T1000 (cell line): ENCODE results near the gene KDM7A.
"Not testable (repeated sequence)": the region's sequence is repeated elsewhere in the genome, so short reads cannot be mapped to it uniquely, and the experiment has no call there.

ENCODE experiments used
- DNase-seq: peaks from one replicate; lab custom pipeline; 2025; ENCODE audit warnings: mixed read lengths; lab: John Stamatoyannopoulos, UW

The KDM7A gene

DNA sequence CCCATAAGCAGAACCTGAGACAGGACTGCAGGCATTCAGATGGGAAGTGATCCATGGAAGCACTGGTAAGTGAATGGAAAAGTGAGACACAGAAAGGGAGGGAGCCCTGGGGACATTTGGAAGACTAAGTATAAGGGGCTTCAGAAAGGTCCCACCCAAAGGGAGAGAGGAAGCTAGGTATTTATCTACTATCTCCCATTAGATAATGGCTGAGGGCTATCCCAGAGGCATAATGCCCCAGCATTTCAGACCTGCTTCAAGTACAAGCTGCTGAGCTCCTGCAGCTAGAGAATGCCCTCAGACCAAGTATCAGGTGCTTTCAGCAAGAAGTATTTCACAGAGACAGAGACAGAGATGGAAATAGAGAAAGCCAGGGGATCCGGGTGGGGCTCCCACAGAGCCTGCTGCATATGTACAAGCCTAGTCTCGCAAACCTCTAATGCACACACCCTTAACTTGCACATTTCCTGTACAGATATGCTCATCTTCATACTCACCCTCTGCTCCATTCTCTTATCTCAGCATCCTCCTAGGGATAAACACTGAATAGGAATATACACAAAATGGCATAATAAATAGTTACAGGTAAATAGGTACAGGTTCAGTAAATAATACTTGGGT is 20.2 kb downstream of the KDM7A start:
- no peak for DNase-seq

DNA sequence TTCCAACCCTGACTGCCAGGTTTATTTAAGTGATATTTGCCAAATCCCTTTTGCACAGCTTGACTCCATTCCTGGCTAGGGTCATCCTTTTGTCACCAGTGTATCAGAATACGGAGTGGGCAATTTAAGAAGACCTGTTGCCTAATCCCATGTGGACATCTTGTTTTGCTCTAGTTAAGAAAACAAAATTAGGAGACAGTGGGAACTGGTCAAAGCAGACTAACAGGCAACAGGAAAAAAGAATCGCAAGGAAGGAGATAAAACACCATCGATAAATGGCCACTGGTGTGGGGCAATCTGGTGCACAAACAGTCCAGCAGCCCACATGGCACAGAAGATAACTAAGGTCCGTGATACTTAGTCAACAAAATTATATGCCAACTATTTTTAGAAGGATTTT is 21.4 kb downstream of the KDM7A start:
- no peak for DNase-seq

DNA sequence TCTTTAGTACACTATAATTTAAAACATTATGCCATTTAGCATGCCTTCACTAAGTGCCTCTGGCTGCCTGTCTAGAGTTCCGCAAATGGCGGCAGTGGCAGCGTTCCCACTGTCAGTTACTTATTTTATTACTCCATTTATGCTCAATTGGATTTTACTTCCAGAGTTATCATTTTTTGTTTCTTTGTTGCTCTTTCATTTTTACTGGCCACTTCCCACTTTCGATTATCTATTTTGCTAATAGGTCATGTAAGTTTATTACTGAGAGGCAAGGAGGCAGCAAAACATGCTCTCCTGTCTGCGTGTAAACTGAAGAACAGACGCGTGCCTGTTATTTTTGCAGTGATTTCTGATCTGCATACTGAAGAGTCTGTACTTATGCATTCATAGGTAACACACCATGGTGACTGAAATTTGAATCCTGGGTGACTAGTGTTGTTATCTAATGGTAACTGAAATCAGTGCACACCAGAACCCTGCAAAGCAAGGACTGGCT is 23.1 kb downstream of the KDM7A start:
- no peak for DNase-seq

DNA sequence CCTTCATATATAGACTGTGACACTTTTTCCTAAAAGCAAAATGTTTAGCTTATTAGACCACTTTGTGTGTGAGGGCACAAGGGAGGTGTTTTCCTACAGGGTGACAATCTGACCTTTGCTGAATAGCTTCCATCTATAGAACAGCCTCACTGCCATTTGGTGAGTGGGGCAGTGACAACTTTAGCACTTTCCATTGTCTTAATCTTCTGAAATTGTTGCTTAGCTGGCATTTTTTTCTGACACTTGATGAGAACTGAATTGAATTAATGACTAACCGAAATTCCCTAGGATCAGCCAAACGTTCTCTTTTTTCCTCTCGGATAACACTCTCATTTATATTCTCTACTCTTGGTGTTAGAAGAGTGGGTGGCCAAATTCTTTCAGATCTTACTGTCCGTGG is 30.2 kb downstream of the KDM7A start:
- DNase-seq, result no peak

DNA sequence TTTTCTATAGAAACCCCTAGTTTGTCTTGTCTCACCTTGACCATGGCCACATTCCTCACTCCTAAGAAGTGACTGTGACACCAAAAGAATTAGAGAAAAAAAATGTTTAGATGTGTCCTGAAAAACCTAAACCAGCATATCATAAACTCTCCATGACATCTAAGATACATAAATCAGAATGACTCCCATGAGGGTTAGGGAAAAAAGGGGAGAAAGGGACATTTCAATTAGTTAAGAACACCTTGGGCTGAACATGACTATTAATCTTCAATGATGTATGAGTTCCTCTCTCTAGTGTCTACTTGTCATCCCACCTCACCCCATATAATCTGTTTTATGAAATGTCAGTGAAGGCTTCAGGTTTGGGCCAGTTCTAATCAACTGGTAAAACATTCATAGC is 31.1 kb downstream of the KDM7A start:
- no peak for DNase-seq

DNA sequence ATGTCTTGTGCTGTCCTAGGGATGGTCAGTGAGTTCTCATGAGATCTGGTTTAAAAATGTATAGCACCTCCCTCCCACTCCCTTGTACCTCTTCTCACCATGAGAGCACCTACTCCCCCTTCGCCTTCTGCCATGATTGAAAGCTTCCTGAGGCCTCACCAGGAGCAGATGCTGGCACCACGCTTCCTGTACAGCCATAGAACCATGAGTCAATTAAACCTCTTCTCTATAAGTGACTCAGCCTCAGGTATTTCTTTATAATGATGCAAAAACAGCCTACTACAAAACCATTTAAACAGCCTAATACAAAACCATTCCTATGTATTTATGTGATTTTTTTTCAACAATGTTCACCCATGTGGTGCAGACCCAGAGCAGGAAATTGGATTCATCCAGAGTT is 32.0 kb downstream of the KDM7A start:
- DNase-seq, result no peak

DNA sequence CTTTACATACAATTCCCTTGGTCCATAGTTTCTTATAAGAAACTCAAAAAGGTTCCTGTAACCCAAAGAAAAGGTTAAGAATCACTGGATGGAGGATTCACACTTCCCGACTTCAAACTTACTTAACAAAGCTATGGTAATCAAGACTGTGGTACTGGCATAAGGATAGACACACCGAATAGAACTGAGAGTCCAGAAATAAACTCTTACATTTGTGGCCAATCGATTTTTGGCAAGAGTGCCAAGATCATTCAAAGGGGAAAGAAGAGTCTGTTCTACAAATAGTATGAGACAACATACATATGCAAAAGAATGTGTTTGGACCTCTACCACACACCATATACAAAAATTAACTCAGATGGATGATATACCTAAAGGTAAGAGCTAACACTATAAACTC is 32.8 kb downstream of the KDM7A start:
- no peak for DNase-seq

DNA sequence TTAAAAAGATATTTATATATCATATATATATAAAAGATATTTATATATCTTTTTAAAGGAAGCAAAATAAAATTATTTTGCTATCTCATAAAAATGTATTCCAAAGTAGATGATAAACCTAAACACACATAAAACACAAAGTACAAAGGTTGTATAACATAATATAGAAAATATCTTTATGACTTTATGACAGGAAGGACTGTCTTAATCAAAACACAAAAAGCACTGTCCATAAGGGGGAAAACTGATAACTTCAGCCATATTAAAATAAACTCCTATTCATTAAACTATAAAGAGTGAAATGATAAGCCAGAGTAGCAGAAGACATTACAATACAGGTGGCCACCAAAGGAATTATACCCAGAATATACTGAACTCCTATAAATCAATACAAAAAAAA is 34.8 kb downstream of the KDM7A start:
- no peak for DNase-seq

DNA sequence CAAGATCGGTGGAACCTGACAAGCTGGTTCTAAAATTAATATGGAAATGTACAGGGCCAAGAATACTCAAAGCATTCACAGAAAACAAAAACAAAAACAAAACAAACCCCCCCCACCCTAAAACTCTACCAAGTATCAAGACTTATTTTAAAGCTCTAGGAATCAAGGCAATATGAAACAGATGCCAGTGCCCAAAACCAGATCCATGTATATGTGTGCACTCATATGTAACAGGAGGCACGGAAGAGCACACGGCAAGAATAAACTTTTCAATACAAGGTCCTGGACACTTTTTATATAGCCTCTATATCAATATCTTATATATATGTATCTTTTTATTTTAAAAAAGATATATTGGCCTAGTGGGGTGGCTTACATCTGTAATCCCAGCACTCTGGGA is 35.5 kb downstream of the KDM7A start:
- DNase-seq, result no peak

DNA sequence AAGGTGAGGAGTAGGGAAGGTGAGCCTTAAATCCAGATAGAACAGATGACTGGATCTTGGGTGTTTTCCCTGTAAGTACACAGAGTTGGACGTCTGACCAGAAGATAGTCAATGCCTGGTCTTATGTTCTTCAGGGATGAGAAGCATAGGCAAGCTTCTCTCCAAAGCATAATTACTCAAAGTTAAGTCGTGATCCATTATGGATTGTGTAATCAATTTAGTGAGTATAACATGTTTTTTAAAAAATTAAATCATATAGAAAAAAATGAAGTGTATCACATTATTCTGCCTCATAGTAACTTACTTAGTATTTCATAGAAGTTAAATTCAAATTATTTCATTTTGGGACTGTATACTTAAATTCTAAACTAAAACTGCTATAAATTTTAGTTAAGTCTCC is 39.7 kb downstream of the KDM7A start:
- no peak for DNase-seq

DNA sequence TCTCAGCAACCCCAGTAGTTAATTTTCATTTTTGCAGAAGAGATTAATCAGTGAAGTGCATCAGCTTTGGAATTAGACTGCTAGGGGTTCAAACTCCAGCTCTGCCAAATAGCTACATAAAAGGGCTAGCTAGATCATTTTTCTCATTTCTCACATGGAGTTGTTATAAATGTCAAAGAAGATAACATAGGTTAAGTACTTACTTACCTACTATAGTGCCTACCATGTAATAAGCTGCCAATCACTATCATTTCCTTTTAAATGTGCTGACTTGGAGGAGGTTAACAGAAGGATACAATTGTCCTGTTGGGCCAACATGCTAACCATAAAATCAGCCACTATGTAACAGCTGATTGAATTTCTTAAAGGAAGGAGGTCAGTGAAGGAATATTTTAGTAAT is 40.7 kb downstream of the KDM7A start:
- DNase-seq, result no peak

DNA sequence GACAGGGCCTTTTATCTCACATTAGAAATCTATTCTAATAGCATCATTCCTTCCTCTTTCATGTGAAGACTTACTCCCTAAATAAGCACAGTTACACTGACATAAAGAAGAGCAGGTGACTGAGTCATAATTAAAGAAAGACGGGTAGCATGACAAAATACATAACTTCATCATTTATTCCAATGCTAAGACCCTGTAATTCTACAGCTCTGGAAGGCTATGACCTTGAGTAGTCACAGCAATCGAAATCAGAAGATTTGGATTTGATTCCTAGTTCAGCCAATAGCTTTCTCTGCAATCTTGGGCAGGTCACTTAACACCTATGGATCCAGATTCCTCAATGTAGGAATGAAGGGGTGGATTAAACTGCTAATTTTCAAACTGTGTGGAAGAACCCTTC is 42.7 kb downstream of the KDM7A start:
- DNase-seq, result no peak

DNA sequence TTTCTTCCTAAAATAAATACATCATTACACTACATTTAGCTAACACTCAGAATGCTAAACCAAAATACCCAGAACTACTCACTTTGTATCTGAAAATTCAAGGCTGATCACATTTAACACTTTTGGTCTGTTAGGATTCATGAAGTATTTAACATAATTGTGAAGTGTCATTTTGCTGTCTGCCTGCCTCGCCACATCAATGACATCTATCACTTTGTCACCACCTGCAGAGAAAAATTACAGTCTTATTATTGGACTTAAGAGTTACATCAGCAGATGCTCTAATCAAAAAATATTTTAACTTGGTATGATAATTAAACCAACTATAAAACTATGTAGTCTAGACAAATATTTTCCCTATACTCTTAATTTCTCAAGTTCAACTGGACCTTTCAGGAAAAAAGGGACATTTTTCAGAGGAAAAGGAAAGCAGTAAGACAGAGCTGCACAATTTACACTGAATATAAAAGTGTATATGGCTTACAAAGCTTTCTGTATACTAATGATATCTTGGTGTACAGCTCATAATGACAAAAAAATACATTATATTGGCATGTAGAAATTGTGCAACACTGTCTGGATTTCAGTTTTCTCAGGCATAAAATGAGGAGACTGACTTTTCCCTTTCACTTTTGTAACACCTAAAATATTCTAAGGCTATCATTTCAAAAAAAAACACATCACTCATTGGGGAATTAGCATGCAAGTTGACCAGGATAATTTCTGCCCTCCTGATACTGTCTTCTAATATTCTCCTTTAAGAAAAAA is 49.2 kb downstream of the KDM7A start:
- no peak for DNase-seq

DNA sequence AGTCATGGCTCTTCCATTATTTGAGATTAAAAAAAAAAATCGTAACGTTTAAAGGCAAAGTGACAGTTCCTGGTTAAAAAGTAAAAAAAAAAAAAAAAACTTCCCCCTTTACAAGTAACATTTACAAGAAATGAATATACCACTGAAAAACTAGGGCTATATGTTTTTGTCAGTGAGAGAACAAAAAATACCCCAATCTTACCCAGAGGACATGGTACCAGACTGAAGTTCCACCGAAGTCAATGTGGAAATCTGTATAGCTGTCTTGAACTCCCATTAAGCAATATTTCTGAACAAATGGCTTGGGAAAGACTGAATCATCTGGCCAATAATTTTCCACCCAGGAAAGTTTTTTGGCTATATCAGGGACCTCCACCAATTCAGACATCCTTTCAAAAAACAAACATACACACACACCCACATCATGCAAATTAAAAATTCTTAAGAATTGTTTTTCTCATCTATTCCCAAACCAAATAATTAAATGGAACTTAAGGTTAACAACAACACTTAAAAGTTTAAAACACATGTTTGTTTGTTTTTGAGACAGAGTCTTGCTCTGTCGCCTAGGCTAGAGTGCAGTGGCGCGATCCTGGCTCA is 50.2 kb downstream of the KDM7A start:
- DNase-seq, result no peak

DNA sequence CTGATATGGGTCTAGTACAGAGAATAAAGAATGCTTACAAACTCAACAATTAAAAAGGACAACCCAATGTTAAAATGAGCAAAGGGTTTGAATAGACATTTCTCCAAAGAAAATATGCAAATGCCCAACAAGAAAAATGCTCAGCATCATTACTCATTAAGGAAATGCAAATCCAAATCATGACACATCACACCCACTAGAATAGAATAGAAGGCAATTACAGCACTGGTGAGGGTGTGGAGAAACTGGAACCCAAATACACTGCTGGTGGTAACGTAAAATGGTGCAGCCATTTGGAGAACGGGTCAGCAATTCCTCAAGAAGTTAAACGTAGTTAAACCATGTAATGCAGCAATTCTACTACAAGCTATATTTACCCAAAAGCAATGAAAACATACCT is 53.8 kb downstream of the KDM7A start:
- no peak for DNase-seq

DNA sequence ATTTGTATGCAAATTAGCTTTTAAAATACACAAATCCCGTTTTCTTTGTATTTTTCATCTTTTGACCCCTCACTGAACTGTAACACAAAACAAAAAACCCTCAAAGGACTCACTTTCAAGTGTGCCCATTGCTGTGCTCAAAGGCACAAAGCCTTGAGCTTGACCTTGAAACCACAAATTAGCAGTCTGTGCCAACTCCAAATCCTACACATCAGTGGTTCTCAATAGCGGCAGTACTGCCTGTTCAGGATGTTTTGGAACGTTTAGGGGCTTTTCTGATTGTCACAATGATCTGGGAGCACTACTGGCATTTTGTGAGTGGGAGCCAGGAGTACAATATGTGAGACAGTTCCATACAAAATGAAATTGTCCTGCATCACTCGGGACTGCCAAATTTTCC is 55.5 kb downstream of the KDM7A start:
- DNase-seq, result no peak

DNA sequence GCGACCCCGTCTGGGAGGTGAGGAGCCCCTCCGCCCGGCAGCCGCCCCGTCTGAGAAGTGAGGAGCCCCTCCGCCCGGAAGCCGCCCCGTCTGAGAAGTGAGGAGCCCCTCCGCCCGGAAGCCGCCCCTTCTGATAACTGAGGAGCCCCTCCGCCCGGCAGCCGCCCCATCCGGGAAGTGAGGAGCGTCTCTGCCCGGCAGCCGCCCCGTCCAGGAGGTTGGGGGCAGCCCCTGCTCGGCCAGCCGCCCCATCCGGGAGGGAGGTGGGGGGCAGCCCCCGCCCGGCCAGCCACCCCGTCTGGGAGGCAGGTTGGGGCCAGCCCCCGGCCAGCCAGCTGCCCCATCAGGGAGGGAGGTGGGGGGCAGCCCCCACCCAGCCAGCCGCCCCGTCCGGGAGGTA is 62.0 kb downstream of the KDM7A start:
- not testable (repeated sequence) for DNase-seq

DNA sequence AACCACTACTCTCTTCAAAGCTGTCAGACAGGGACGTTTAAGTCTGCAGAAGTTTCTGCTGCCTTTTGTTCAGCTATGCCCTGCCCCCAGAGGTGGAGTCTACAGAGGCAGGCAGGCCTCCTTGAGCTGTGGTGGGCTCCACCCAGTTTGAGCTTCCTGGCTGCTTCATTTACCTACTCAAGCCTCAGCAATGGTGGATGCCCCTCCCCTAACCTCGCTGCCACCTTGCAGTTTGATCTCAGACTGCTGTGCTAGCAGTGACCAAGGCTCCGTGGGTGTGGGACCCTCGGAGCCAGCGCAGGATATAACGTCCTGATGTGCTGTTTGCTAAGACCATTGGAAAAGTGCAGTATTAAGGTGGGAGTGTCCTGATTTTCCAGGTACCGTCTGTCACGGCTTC is 68.0 kb downstream of the KDM7A start:
- DNase-seq, result not testable (repeated sequence)

DNA sequence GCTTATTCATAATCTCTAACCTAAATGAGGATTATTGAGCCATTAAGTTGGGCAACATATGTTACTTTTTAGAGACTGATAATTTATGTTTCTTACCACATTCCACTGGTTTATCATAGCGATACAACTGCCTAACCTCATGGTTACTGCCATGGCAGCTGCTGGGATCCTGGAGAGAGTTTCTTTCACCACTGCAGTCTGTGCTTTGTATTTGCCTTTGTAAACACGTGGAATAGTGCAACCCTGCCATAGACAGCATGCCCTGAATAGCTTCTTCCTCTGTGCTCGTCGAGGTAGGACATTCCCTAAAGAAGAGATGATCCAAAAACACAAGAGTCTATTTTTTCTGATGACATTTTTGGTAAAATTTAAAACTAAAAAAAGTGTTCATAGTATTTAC is 80.3 kb downstream of the KDM7A start:
- no peak for DNase-seq

DNA sequence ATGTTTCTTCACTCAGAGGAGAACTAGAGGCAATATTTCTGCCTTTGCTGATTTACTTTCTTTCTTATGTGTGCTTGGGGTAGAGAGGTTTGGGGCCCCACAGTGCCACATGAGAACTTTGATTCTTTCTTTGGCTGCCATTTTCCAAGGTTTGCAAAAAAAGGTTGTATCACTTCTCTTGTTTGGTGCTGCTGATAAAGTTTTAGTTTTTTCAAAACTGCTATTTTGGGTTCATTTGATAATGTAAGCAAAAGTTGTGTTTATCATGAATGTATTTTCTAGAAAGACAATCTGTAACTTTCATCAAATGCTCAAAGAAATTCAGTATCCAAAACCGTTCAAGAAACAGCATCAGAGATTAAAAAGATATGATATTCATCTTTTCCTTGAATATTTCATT is 83.4 kb downstream of the KDM7A start:
- DNase-seq, result no peak

DNA sequence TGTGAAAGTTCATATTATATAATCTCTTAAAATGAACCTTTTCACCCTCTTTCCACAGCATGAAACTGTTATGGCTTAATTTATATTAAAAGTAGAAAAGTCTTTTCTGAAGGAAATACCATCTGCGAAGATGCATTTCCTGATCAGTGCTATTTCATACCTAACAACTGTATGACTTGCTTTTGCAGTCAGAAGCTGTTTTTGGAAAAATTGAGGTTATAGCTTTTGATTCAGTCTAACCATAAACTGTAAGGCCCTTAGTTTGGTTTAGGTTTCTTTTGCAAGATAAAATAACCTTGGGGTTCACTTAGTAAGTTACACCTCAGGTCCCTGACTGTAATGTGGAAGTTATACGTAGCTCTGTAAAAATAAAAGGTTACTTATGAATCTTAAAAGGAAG is 91.3 kb downstream of the KDM7A start:
- no peak for DNase-seq

DNA sequence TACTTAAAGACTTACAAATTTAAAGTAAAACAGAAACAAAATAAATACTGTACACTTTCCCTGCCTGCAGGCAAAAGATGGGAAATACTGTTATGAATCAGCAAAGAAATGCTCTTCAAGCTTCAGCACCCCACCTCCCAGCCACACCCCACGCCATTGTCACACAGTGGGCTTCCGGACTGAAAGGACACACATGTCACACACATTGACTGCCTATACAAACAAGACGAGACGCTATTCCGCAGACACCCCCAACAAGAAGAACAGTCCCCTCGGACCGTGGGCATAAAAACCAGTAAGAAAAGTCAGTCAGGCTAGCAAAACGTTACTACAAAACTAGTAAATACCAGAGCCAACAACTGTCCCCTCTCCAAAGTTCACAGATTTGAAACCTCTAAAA is 91.8 kb downstream of the KDM7A start:
- DNase-seq, result no peak

DNA sequence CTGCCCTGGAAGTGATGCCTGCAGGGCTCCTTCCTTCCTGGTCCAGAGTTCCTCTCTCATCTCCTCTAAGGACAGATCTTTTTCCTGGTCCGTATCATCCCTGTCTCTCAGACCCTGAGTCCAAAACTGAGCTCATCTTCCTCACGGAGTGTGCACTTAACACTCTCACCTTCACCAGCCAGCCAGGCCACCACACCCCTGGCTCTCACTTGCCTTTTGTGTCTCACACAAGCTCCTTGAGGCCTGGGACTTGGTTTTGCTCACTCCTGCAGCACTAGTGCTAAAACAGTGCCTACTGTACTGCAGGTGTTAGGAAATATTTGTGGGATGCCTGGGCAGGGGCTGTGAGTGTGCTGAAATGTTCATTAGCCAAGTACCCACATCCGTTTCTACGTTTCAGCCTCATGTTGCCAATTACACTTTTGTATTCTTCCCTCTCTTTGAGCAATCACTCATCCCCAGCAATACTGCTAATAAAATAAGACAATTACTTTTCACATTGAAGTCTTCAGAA is 92.6 kb downstream of the KDM7A start:
- no peak for DNase-seq
